HEK293 (cell line): ENCODE measurements around the gene RNF214.

ENCODE experiments used
- CTCF ChIA-PET: fragments of 350-600 bp; formaldehyde crosslinking; extraction: SDS; loops from one replicate; lab custom pipeline; 2021; ENCODE audit warnings: antibody characterized with exemption; lab: Yijun Ruan, JAX
- POLR2A ChIA-PET: fragments of 300-600 bp; formaldehyde crosslinking; extraction: SDS; loops from one replicate; lab custom pipeline; 2020; ENCODE audit warnings: antibody characterized with exemption, inconsistent platforms; lab: Yijun Ruan, JAX
- H3K27ac ChIP-seq: fragments of 200-500 bp; sonication (Bioruptor generic); 2 replicates; pipeline ENCODE4 v1.5.1; 2014; ENCODE audit warnings: low read depth, low read length, control low read depth, inconsistent platforms; ENCODE audit errors: extremely low read depth
- H3K36me3 ChIP-seq, 2 experiments: fragments of 200-500 bp in 1 of 2; sonication (Bioruptor generic) in 1 of 2; 1 replicate in 1 of 2; 2 replicates in 1 of 2; pipeline ENCODE4 v1.5.1; 2014 to 2017; ENCODE audit warnings: inconsistent platforms in 2 of 2, low read length in 2 of 2; ENCODE audit not compliant: control insufficient read depth in 2 of 2, insufficient read depth in 1 of 2
- H3K4me1 ChIP-seq: fragments of 200-500 bp; sonication (Bioruptor generic); 2 replicates; pipeline ENCODE4 v1.5.1; 2014; ENCODE audit warnings: mild to moderate bottlenecking, low read length, inconsistent platforms; ENCODE audit not compliant: control insufficient read depth, insufficient read depth
- H3K4me3 ChIP-seq: 2 replicates; pipeline ENCODE4 v1.5.1; 2011; ENCODE audit warnings: low read depth, mild to moderate bottlenecking, control low read depth, low read length, moderate library complexity
- H3K9me3 ChIP-seq: fragments of 200-500 bp; sonication (Bioruptor generic); 2 replicates; pipeline ENCODE4 v1.5.1; 2014; ENCODE audit warnings: low read depth, low read length, inconsistent platforms; ENCODE audit not compliant: control insufficient read depth, insufficient read depth
- ATF2 ChIP-seq: fragments of 450-650 bp; formaldehyde crosslinking; IDR thresholded peaks from 2 replicates; pipeline ENCODE4 v1.5.1; 2016; ENCODE audit warnings: missing biosample characterization, missing genetic modification characterization, low read depth
- BCL11A ChIP-seq: fragments of 450-650 bp; formaldehyde crosslinking; IDR thresholded peaks from 2 replicates; pipeline ENCODE4 v1.5.1; 2016; ENCODE audit warnings: low read depth, missing biosample characterization, missing genetic modification characterization
- FEZF1 ChIP-seq: fragments of 450-650 bp; formaldehyde crosslinking; IDR thresholded peaks from 2 replicates; pipeline ENCODE4 v1.5.1; 2016; ENCODE audit warnings: missing biosample characterization, missing genetic modification characterization
- MZF1 ChIP-seq: fragments of 450-650 bp; formaldehyde crosslinking; IDR thresholded peaks from 2 replicates; pipeline ENCODE4 v1.5.1; 2017; ENCODE audit warnings: missing biosample characterization, missing genetic modification characterization, borderline replicate concordance
- OSR2 ChIP-seq: fragments of 450-650 bp; formaldehyde crosslinking; IDR thresholded peaks from 2 replicates; pipeline ENCODE4 v1.5.1; 2016; ENCODE audit warnings: missing biosample characterization, missing genetic modification characterization
- PRDM1 ChIP-seq: fragments of 450-650 bp; formaldehyde crosslinking; IDR thresholded peaks from 2 replicates; pipeline ENCODE4; 2016; ENCODE audit warnings: missing biosample characterization, missing genetic modification characterization
- WT1 ChIP-seq: fragments of 450-650 bp; formaldehyde crosslinking; IDR thresholded peaks from 2 replicates; pipeline ENCODE4 v1.5.1; 2016; ENCODE audit warnings: missing biosample characterization, missing genetic modification characterization
- ZBTB48 ChIP-seq: fragments of 450-650 bp; formaldehyde crosslinking; IDR thresholded peaks from 2 replicates; pipeline ENCODE4 v1.5.1; 2016; ENCODE audit warnings: missing biosample characterization, missing genetic modification characterization
- ZFHX2 ChIP-seq: fragments of 450-650 bp; formaldehyde crosslinking; conservative IDR thresholded peaks from 2 replicates; pipeline ENCODE4 v1.5.1; 2016; ENCODE audit warnings: missing biosample characterization, missing genetic modification characterization
- ZIC2 ChIP-seq: fragments of 450-650 bp; formaldehyde crosslinking; IDR thresholded peaks from 2 replicates; pipeline ENCODE4 v1.5.1; 2016; ENCODE audit warnings: missing biosample characterization, missing genetic modification characterization
- ZNF2 ChIP-seq: fragments of 450-650 bp; formaldehyde crosslinking; IDR thresholded peaks from 2 replicates; pipeline ENCODE4 v1.5.1; 2016; ENCODE audit warnings: missing biosample characterization, missing genetic modification characterization
- ZNF26 ChIP-seq: fragments of 450-650 bp; formaldehyde crosslinking; IDR thresholded peaks from 2 replicates; pipeline ENCODE4 v1.5.1; 2016; ENCODE audit warnings: missing biosample characterization, missing genetic modification characterization
- ZNF311 ChIP-seq: fragments of 450-650 bp; formaldehyde crosslinking; IDR thresholded peaks from 2 replicates; pipeline ENCODE4 v1.5.1; 2017; ENCODE audit warnings: missing biosample characterization, missing genetic modification characterization, borderline replicate concordance
- ZNF324 ChIP-seq: fragments of 450-650 bp; formaldehyde crosslinking; IDR thresholded peaks from 2 replicates; pipeline ENCODE4 v1.5.1; 2016; ENCODE audit warnings: missing biosample characterization, missing genetic modification characterization
- ZNF366 ChIP-seq: fragments of 450-650 bp; formaldehyde crosslinking; conservative IDR thresholded peaks from 2 replicates; pipeline ENCODE4 v1.5.1; 2016; ENCODE audit warnings: missing biosample characterization, missing genetic modification characterization
- ZNF596 ChIP-seq: fragments of 450-650 bp; IDR thresholded peaks from 2 replicates; pipeline ENCODE4 v1.5.0; 2018; ENCODE audit warnings: missing biosample characterization, mild to moderate bottlenecking, missing genetic modification characterization, moderate library complexity
- ZNF654 ChIP-seq: fragments of 450-650 bp; formaldehyde crosslinking; IDR thresholded peaks from 2 replicates; pipeline ENCODE4 v1.5.1; 2016; ENCODE audit warnings: low read depth, missing biosample characterization, missing genetic modification characterization
- ZNF670 ChIP-seq: fragments of 450-650 bp; formaldehyde crosslinking; IDR thresholded peaks from 2 replicates; pipeline ENCODE4 v1.5.1; 2016; ENCODE audit warnings: missing biosample characterization, missing genetic modification characterization, low read depth
- ZSCAN5A ChIP-seq: fragments of 450-650 bp; formaldehyde crosslinking; IDR thresholded peaks from 2 replicates; pipeline ENCODE4 v1.5.1; 2016; ENCODE audit warnings: missing biosample characterization, missing genetic modification characterization

The RNF214 gene

GRCh38 chr11:117302228-117302627 lies 69.8 kb downstream of the RNF214 start:
- CTCF ChIA-PET, result no interaction called here
- TF ChIP-seq WT1 (tag by site-specific recombination) (no peak), ATF2 (no peak)

GRCh38 chr11:117303101-117303500 lies 70.6 kb downstream of the RNF214 start:
- H3K36me3 ChIP-seq, result no peaks in the 10 kb centered on the region
- H3K4me3 ChIP-seq, result no peak overlapping the region
- H3K4me1 ChIP-seq, result no peaks in the 10 kb centered on the region
- POLR2A ChIA-PET, result interaction anchor here (0.5 to 1.5 kb wide), 2 partner anchors 11 to 12 kb away, joined by 4 to 5 read pairs; partner anchors contain the start of gene BACE1-AS
- TF ChIP-seq ZNF596 (tag by site-specific recombination), result no peak
- 0 out of 2 replicates have a peak, but pooled peaks have one; percentile 11 for TF ChIP-seq ZIC2 (tag by site-specific recombination)
- CTCF ChIA-PET, result interaction anchor here (0.9 kb wide), 1 partner anchor 123 kb away, joined by 3 read pairs; no protein-coding TSS in a partner anchor
- no peak overlapping the region for H3K27ac ChIP-seq
- H3K9me3 ChIP-seq, result no peaks in the 10 kb centered on the region

More at GRCh38 chr11:117302228-117302627, 69.8 kb downstream of the RNF214 start:
- Histone ChIP-seq H3K27ac (no peak overlapping the region), H3K4me1 (no peaks in the 10 kb centered on the region), H3K4me3 (no peak overlapping the region), H3K36me3 (no peaks in the 10 kb centered on the region), H3K9me3 (no peaks in the 10 kb centered on the region)
- POLR2A ChIA-PET, result interaction anchor here (1.5 kb wide), 1 partner anchor 12 kb away, joined by 4 read pairs; no protein-coding TSS in a partner anchor

GRCh38 chr11:117303646-117304315 lies 71.3 kb downstream of the RNF214 start:
- Histone ChIP-seq H3K9me3 (no peaks in the 10 kb centered on the region), H3K27ac (no peak overlapping the region), H3K4me3 (no peak overlapping the region), H3K36me3 (no peaks in the 10 kb centered on the region), H3K4me1 (no peaks in the 10 kb centered on the region)
- ChIA-PET POLR2A (interaction anchor here (0.5 to 1.5 kb wide), 3 partner anchors 11 to 207 kb away, joined by 3 to 5 read pairs (median 4); partner anchors contain the start of gene BACE1-AS), CTCF (interaction anchor here (0.9 kb wide), 1 partner anchor 123 kb away, joined by 3 read pairs; no protein-coding TSS in a partner anchor)
- no peak for TF ChIP-seq ZNF26
- no peak for TF ChIP-seq ZNF670 (tag by site-specific recombination)
- no peak for TF ChIP-seq FEZF1 (tag by site-specific recombination)
- no peak for TF ChIP-seq ZNF2 (tag by site-specific recombination)
- TF ChIP-seq ZNF366 (tag by site-specific recombination), result no peak
- no peak for TF ChIP-seq ZBTB48 (tag by site-specific recombination)
- no peak for TF ChIP-seq OSR2
- TF ChIP-seq ZFHX2 (tag by site-specific recombination), result no peak
- no peak for TF ChIP-seq ZNF311 (tag by site-specific recombination)

GRCh38 chr11:117305145-117305544 lies 72.7 kb downstream of the RNF214 start:
- Histone ChIP-seq H3K4me3 (no peak overlapping the region), H3K9me3 (no peaks in the 10 kb centered on the region), H3K27ac (no peak overlapping the region), H3K4me1 (no peaks in the 10 kb centered on the region), H3K36me3 (no peaks in the 10 kb centered on the region)
- ChIA-PET POLR2A (interaction anchor here (0.7 kb wide), 1 partner anchor 15 kb away, joined by 4 read pairs; no protein-coding TSS in a partner anchor), CTCF (no interaction called here)
- TF ChIP-seq BCL11A (tag by site-specific recombination) (no peak), MZF1 (tag by site-specific recombination) (no peak), ZNF324 (no peak), PRDM1 (no peak), ZNF654 (tag by site-specific recombination) (no peak), ZNF26 (no peak), ZSCAN5A (no peak), WT1 (tag by site-specific recombination) (no peak)
